ENCODE results near the gene ACSL6.
"Not testable (repeated sequence)": the region's sequence is repeated elsewhere in the genome, so short reads cannot be mapped to it uniquely, and the experiment has no call there.

The ACSL6 gene

DNA sequence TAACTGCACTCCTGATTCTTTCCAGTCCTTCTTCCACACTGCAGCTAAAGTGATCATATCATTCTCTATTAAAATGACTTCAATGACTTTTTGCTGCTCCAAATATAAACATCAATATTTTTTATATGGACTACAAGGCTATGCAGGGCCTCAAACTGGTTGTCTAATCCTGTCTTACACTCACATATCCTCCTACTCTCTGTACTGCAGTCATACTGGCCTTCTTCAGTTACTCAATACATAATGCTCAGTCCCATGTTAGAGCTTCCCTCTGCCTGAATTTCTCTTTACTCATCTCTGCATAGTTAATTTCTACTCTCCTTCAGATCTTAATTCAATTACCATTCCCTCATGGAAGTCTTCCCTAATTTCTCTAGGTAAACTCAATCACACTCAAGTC, 69.4 kb downstream of the ACSL6 start:
- no peak for DNase-seq (ENCODE audit: low read depth)

DNA sequence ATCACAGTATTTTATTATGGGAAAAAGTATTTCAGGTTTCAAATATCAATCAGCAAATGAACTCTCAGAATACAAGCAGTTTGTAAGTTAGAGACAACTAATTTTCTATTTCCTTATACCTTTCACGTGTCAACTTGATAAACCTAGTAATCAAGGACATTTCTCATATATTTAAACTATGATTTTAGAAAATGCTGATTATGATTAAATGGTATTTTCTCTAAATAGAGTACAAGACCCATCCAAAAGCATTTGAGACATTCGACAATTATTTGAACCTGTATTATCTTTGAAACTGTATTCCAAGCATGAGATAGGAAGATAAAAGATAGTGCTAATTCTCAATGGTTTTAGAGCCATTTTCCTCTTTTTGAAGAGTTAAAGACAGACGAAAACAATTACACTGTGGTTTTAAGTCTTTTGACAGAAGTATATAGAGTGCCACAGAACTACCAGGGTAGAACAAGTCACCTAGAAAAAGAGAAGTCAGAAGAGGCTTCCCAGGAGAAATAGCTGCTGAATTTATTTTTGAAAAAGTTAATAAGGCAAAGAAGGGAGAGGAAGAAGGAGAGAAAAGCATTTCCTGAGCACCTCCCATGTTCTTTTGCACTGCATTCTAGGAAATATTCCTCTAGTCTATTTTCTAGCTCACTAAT, 71.6 kb downstream of the ACSL6 start:
- no peak for DNase-seq (ENCODE audit: low read depth)

DNA sequence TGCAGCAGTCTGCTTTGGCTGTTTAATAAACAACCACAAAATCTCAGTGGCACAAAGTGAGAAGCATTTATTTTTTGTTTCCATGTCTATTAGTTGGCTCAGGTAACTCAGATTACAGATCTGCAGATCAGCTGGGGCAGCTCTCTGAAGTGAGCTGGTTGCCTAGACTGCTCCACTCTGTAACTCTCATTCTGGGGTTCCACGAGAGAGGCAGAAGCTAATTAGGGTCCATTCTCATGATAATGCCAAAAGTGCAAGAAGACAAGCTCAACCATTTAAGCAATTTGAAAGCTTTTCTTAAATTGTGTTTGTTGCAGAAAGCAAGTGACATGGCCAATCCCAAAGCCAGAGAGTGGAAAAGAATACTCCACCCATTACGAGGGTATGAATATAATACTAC, 79.2 kb downstream of the ACSL6 start:
- no peak for DNase-seq (ENCODE audit: low read depth)

- DNase-seq (ENCODE audit: low read depth) = no peak
Measured at GRCh38 chr5:131928957-131929356, 82.5 kb downstream of the ACSL6 start.

- DNase-seq (ENCODE audit: low read depth) = no peak
Measured at GRCh38 chr5:131926168-131926567, 85.3 kb downstream of the ACSL6 start.

DNA sequence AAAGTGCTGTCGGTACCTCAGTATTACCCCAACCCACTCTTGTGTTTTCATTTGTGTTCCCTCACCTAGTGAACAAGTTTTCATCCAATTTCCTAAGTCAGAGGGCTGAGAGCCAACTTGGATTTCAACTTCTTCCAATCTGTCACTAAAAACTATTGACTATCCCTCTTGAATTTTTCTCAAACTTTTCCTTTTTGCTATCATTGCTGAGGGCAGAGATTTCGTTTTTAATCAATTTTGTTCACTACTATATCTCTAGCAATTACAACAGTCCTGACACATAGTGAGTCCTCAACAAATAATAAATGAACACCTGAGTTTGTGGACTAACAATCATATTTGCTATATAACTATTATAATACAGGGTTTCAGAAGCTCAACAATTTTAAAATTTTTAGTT, 95.0 kb downstream of the ACSL6 start:
- no peak for DNase-seq (ENCODE audit: low read depth)

- DNase-seq (ENCODE audit: low read depth) = no peak
Measured at GRCh38 chr5:131914472-131914871, 97.0 kb downstream of the ACSL6 start.

GRCh38 chr5:131913603-131914002, 97.9 kb downstream of the ACSL6 start:
- no peak for DNase-seq (ENCODE audit: low read depth)

DNA sequence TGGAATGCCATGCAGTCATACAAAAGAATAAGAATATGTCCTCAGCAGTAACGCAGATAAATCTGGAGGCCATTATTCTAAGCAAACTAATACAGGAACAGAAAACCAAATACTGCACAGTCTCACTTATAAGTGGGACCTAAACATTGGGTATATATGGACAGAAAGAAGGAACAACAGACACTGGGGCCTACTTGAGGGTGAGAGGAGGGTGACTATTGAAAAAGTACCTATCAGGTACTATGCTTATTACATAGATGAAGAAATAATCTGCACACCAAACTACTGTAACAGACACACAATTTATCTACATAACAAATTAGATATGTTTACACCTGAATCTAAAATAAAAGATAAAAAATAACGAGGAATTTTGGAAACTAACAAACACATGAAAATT, 104.8 kb downstream of the ACSL6 start:
- no peak for DNase-seq (ENCODE audit: low read depth)

GRCh38 chr5:131902266-131902665, 109.2 kb downstream of the ACSL6 start:
- DNase-seq (ENCODE audit: low read depth) = not testable (repeated sequence)
